ENCODE results near the gene MSRB2. TPM values are rescaled to one million over a fixed set of nuclear protein-coding genes. Genes with fewer than 3 reads are reported as not detected.

MSRB2 gene
- total RNA-seq, 2 donors from 2014 or later = 15.0 TPM

DNA sequence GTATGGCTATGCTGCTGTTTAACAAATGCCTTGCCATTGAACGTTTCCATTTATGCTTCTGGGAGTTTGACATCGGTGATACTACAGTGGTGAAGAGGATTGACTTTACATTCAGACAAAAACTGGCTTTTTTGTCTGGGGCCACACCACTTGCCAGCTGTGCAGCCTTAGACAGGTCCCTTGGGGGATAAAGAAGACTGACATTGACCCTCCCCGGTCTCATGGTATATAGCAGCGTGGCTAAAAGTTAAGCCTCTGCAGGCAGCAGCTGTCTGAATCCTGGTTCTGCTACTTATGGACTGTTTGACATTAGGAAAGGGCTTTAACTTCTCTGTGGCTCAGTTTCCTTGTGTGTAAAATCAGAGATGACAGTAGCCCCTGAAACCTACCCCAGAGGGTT, 54.7 kb downstream of the MSRB2 start:
- H3K36me3 Mint-ChIP-seq (ENCODE audit: insufficient read depth in 2 of 2) = no peaks in the 10 kb centered on the region
- DNase-seq = no peak
- no peak for ATAC-seq (replicated peaks in 1 of 2)
- no peaks in the 10 kb centered on the region for H3K27me3 Mint-ChIP-seq (ENCODE audit: low read depth)
- no peaks in the 10 kb centered on the region for H3K9me3 Mint-ChIP-seq
- H3K27ac Mint-ChIP-seq = no peak overlapping the region
- no peak overlapping the region for H3K4me3 Mint-ChIP-seq
- H3K4me1 Mint-ChIP-seq (ENCODE audit: low read depth) = no peaks in the 10 kb centered on the region

DNA sequence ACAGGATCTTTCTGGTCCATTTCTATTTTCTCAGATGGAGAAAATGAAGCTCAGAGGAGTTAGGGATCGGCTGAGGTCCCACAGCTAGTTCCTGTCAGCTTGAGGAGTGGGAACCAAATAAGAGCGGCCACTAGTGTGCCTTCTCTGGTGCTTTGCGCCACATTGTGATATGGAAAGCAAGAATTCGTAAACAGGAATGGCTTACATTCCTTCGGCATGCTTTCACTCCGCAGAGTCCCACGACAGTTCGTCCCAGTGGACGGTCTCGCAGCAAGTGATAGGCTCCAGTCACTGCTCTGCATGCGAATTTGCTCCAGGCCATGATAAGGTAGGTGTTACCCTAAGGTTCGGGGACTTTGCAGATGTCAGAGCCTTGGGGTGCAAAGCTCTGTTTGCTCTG, 55.2 kb downstream of the MSRB2 start:
- Mint-ChIP-seq H3K9me3 (no peaks in the 10 kb centered on the region), H3K4me3 (no peak overlapping the region), H3K27ac (no peak overlapping the region), H3K36me3 (ENCODE audit: insufficient read depth in 2 of 2) (no peaks in the 10 kb centered on the region), H3K27me3 (ENCODE audit: low read depth) (peaks cover under 1% of the 10 kb centered on the region), H3K4me1 (ENCODE audit: low read depth) (no peaks in the 10 kb centered on the region)
- no peak for ATAC-seq (replicated peaks in 1 of 2)
- DNase-seq = no peak

DNA sequence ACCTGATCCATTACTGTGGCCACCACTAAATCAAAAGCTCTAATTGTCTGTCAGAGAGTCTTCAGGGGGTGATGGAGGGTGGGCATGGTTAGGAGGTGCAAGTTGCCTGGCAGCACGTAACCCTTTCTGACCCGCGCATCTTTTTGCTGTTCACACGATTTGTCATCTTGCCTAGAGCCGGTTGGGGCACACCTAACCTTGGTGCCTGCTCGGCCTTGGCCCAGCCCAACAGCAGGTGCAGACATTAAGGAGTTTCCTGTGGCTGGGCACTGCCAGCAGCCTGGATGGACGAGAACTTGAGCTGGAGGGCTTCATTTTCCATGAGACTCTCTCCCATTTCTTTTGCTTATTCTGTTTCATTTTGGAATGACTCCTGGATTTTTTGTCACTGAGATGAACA, 55.7 kb downstream of the MSRB2 start:
- Mint-ChIP-seq H3K9me3 (no peaks in the 10 kb centered on the region), H3K27me3 (ENCODE audit: low read depth) (peaks cover 5% of the 10 kb centered on the region), H3K4me3 (no peak overlapping the region), H3K27ac (no peak overlapping the region), H3K36me3 (ENCODE audit: insufficient read depth in 2 of 2) (no peaks in the 10 kb centered on the region), H3K4me1 (ENCODE audit: low read depth) (no peaks in the 10 kb centered on the region)
- no peak for DNase-seq
- no peak for ATAC-seq (replicated peaks in 1 of 2)

DNA sequence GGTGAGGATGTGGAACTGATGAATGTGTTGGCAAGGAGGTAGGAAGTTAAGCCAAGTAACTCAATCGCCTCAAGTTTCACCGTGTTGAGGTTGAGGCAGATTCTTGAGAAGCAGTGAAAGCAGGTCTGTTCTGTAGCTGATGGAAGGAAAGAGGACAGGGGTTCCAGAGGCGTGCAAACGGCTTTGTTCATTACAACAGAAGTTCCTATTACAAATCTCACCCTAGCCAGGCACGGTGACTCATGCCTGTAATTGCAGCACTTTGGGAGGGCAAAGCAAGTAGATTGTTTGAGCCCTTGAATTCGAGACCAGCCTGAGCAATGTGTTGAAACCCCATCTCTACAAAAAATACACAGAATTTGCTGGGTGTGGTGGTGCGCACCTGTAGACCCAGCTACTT, 59.8 kb downstream of the MSRB2 start:
- Mint-ChIP-seq H3K27ac (no peak overlapping the region), H3K36me3 (ENCODE audit: insufficient read depth in 2 of 2) (no peaks in the 10 kb centered on the region), H3K27me3 (ENCODE audit: low read depth) (peaks cover 29% of the 10 kb centered on the region), H3K4me3 (no peak overlapping the region), H3K4me1 (ENCODE audit: low read depth) (peaks cover 13% of the 10 kb centered on the region), H3K9me3 (no peaks in the 10 kb centered on the region)
- ATAC-seq (replicated peaks in 1 of 2) (no peak), DNase-seq (no peak)

DNA sequence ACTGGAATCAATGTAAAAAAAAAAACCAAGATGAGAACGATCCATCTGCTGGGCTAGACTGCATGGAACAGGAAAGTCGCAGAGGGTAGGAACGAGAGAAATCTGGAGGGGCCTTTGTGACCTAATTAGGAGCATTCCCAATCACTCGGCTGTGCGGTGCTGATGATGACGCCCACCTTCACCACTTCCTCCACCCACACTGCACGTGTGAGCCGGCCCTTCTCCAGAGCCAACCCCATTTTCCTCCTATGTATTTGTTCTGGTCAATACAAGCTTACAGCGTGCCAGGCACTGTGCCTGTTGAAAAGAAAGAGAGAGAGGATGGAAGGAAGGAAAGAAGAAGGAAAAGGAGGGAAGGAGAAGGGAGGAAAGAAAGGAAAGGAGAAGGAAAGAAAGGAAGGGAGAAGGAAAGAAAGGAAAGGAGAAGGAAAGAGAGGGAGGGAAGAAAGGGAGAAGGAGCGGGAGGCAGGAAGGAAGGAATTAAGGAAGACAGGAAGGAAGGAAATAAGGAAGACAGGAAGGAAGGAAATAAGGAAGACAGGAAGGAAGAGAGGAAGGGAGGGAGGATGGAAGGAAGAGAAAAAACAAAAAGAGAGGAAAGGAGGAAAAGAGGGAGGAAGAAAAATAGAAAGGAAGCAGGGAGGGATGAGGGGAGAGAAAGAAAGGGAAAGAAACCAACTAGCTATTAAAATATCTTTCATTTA, 61.2 kb downstream of the MSRB2 start:
- no peak for ATAC-seq (replicated peaks in 1 of 2)
- no peak for DNase-seq
- Mint-ChIP-seq H3K4me3 (no peak overlapping the region), H3K36me3 (ENCODE audit: insufficient read depth in 2 of 2) (no peaks in the 10 kb centered on the region), H3K27ac (no peak overlapping the region), H3K9me3 (no peaks in the 10 kb centered on the region), H3K4me1 (ENCODE audit: low read depth) (peaks cover 13% of the 10 kb centered on the region), H3K27me3 (ENCODE audit: low read depth) (peaks cover 40% of the 10 kb centered on the region)

DNA sequence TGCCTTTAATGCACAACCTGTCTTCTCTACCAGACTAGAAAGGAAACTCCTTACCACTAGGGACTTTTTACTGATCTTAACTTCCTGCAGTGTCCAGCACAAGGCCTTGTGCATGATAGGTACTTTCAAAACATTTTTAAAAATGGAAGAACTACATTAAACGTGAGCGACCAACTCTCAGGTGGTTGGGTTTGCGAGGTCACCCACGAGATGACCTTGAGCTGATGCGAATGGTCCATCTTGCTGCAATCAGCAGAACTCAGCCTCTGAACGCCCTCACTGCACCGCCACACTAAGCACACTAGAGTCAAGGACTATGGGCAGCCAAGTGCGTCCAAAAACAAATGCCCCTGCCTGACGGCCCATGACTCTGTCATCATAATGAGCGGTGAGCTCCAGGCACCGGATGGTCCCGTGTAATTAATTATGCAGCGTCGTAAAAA, 61.9 kb downstream of the MSRB2 start:
- no peaks in the 10 kb centered on the region for H3K9me3 Mint-ChIP-seq
- peaks cover 13% of the 10 kb centered on the region for H3K4me1 Mint-ChIP-seq (ENCODE audit: low read depth)
- no peak overlapping the region for H3K27ac Mint-ChIP-seq
- no peak overlapping the region for H3K4me3 Mint-ChIP-seq
- H3K36me3 Mint-ChIP-seq (ENCODE audit: insufficient read depth in 2 of 2) = no peaks in the 10 kb centered on the region
- DNase-seq (no peak), ATAC-seq (replicated peaks in 1 of 2) (no peak)
- peaks cover 40% of the 10 kb centered on the region for H3K27me3 Mint-ChIP-seq (ENCODE audit: low read depth)

DNA sequence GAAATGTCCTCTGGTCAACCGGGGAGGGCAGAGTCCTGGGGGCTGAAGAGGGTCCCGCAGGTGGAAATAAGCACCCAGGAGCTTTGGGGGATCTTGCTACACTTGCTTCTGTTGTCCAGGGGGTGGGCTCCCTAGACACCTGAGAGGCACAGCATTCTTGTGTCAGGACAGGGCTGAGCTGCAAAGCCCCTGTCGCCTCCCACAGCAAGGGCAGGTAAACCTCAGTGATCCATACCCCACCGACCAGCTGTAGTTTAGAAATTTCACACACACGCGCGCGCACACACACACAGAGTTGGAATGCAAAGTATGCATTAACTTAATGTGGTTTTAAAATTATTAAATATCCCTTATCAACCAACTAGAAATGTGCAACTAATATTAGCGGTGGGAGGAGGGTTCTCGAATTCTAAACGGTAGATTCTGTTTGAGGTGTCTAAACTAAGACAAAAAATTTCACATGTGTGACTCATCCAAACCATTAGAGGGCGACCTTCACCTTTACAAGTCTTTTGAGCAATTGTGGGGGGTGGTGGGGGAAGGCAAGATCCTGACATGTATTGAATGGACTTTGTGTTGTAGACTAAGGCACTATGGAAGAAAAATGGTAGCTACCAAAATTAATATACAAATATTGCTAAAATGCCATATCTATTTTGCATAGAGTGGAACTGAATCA, 62.5 kb downstream of the MSRB2 start:
- Mint-ChIP-seq H3K36me3 (ENCODE audit: insufficient read depth in 2 of 2) (no peaks in the 10 kb centered on the region), H3K27me3 (ENCODE audit: low read depth) (peaks cover 40% of the 10 kb centered on the region), H3K27ac (no peak overlapping the region), H3K4me1 (ENCODE audit: low read depth) (peaks cover 13% of the 10 kb centered on the region), H3K4me3 (peak overlapping the region in 1 of 2 donors; percentile 24), H3K9me3 (no peaks in the 10 kb centered on the region)
- no peak for DNase-seq
- ATAC-seq (replicated peaks in 1 of 2) = peak; percentile 35 to 49

DNA sequence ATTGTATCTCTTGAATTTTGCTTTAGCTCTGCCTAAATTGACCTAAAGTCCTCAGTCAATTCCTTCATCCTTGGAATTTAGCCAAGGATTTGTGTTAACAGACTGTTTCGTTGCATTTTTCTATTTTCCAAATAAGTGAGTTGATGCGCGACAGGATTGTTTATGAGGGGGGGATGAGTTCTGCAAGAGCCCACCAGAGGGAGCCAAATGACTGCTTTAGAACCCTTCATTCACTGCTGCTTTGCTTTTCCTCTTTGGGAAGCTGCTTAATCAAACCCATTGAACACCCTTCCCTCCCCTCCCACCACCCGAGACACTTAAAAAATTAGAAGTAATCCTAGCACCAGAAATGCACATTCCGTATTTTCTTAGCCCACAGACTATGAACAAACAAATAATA, 63.0 kb downstream of the MSRB2 start:
- peaks cover 40% of the 10 kb centered on the region for H3K27me3 Mint-ChIP-seq (ENCODE audit: low read depth)

DNA sequence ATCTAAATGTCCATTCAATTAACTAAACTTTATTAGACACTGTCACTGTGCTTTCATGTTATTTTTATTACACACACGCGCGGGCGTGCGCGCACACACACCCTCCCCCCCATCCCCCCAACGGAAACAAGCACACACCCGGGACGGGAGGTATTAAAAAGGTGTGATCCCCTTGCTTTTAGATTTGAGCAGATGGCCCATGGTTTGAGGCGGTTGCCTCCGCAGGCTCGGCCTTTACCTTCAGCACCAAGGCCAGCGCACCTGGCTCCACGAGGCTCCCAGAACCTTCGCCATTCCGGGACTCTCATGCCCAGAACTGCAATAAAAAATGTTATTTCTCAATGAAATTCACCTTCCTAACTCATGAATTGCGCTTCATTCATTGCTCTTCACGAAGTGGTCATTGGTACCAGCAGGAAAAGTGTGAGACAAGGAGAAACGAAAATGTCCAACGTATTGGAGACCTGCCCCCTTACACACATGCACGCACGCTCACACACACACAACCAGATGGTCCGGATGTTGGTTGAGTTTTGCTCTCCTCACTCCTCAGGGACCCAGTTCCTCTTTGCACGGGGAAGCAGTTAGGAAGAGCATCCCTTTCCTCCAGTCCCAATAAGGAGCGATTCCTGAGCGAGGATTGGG, 76.0 kb downstream of the MSRB2 start:
- H3K27ac Mint-ChIP-seq = no peak overlapping the region
- no peak overlapping the region for H3K4me3 Mint-ChIP-seq
- peaks cover 66% of the 10 kb centered on the region for H3K27me3 Mint-ChIP-seq (ENCODE audit: low read depth)
- ATAC-seq (replicated peaks in 1 of 2) (no peak), DNase-seq (no peak)
- no peaks in the 10 kb centered on the region for H3K36me3 Mint-ChIP-seq (ENCODE audit: insufficient read depth in 2 of 2)
- no peaks in the 10 kb centered on the region for H3K9me3 Mint-ChIP-seq
- peaks cover 8% of the 10 kb centered on the region for H3K4me1 Mint-ChIP-seq (ENCODE audit: low read depth)

More for the DNA sequence above, 63.0 kb downstream of the MSRB2 start:
- Mint-ChIP-seq H3K4me1 (ENCODE audit: low read depth) (peaks cover 13% of the 10 kb centered on the region), H3K36me3 (ENCODE audit: insufficient read depth in 2 of 2) (no peaks in the 10 kb centered on the region), H3K27ac (no peak overlapping the region), H3K9me3 (no peaks in the 10 kb centered on the region), H3K4me3 (no peak overlapping the region)
- DNase-seq (peak; percentile 32 to 48), ATAC-seq (replicated peaks in 1 of 2) (peak; percentile 62 to 65)

Other genes starting within 250 kb of the MSRB2 start
- gene ARMC3, start 167.5 kb upstream of the MSRB2 start, total RNA-seq = not detected
- not detected for gene PTF1A, start 96.7 kb downstream of the MSRB2 start, total RNA-seq
- gene C10orf67, start 249.2 kb downstream of the MSRB2 start, total RNA-seq = under 1 TPM; 0.39 to 0.84 TPM

Measured in activated T-cell treated with anti-CD3 and anti-CD28 coated beads, Interleukin-2, amount 50 U/mL, for 72 hours (primary cell).